KG1 (cell line): ENCODE data around the gene PSG1.
"Not testable (repeated sequence)": the region's sequence is repeated elsewhere in the genome, so short reads cannot be mapped to it uniquely, and the experiment has no call there.

Experiments used
- DNase-seq: peaks from one replicate; lab custom pipeline; 2025; lab: John Stamatoyannopoulos, UW

The PSG1 gene

DNA sequence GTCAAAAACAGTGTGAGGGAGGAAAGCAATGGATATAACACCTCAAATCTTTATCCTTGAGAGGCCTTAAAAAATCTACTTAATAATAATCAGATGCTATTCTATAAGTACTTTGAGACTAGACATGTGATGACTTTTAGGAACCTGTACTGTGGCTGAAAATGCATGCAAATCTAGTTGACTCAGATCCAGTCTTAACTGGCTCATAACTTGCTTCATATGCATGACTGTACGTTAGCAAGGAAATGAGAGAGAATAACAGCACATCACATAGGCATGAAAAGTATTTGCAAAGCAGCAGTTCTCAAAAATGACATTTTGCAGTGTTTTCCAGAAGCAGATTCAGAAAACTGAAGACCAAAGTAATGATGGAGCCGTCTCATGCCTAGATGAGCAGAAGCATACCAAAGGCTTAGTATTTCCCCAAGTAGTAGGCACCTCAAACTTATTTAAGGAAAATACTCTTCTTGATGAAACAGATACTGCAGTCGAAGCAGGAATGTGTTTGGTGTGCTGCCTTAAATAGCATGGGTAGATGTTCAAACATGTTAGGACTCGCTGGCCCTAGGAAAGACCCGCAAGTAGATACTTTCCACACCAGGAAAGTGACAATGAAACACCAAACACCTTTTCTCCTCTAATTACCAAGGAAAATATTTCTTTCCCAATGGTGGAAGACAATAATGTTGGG, 59.4 kb downstream of the PSG1 start:
- DNase-seq, result not testable (repeated sequence)

DNA sequence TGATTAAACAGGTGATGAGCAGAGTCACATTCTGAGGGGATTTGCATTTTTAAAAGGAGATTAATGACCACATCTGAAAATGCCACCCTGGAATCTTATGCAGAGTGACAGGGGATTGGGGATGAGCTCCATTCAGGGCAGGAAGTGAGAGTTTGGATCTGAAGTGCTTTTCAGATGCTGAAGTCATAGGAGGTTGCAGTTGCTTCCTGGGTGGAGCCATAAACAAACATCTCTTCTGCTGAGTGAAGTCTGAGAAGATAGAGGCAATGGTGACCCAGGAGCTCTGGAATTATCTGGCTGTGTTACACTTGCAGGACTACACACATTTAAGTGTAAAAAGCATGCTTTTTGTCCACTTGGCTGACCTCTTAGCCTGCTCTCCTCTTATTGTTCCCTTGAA, 62.6 kb downstream of the PSG1 start:
- DNase-seq, result no peak
